Kidney (tissue), 14 donors: ENCODE data around the gene CYP2A7. TPM values are rescaled to one million over a fixed set of nuclear protein-coding genes. Genes with fewer than 3 reads are reported as not detected.
"Not testable (repeated sequence)": the region's sequence is repeated elsewhere in the genome, so short reads cannot be mapped to it uniquely, and the experiment has no call there.

ENCODE experiments used
- DNase-seq, 5 donors: peaks; one replicate each; pipeline ENCODE4 v3.0.0-alpha.2; 2013 to 2020
- FAIRE-seq: peaks from 2 replicates; lab custom pipeline; 2012; peaks lifted over from hg19 to GRCh38; lab: Jason Lieb, UNC
- H3K27ac ChIP-seq, 2 donors: one replicate each; pipeline ENCODE4 v1.7.0; 2013; ENCODE audit warnings: low read depth in 2 of 2, low read length in 2 of 2, inconsistent platforms in 1 of 2
- H3K27me3 ChIP-seq: one replicate; pipeline ENCODE4 v1.7.1; 2013; ENCODE audit warnings: low read length, inconsistent platforms; ENCODE audit not compliant: control insufficient read depth, insufficient read depth
- H3K36me3 ChIP-seq, 3 donors: one replicate each; pipeline versions ENCODE4 v1.7.0 to v1.7.1; 2013; ENCODE audit warnings: low read length in 3 of 3, control low read depth in 1 of 3, inconsistent platforms in 1 of 3; ENCODE audit not compliant: insufficient read depth in 3 of 3, control insufficient read depth in 2 of 3
- H3K4me1 ChIP-seq, 3 donors: one replicate each; pipeline versions ENCODE4 v1.7.0 to v1.7.1; 2013; ENCODE audit warnings: low read length in 3 of 3, inconsistent platforms in 1 of 3, low read depth in 1 of 3; ENCODE audit not compliant: control insufficient read depth in 2 of 3, insufficient read depth in 2 of 3
- H3K4me3 ChIP-seq, 3 donors: one replicate each; pipeline versions ENCODE4 v1.7.0 to v1.8.1; 2013; ENCODE audit warnings: low read length in 3 of 3, control low read depth in 1 of 3, inconsistent platforms in 1 of 3
- H3K9ac ChIP-seq, 3 donors: one replicate each; pipeline versions ENCODE4 v1.7.0 to v1.7.1; 2013; ENCODE audit warnings: low read length in 3 of 3, control low read depth in 1 of 3, inconsistent platforms in 1 of 3
- H3K9me3 ChIP-seq, 3 donors: one replicate each; pipeline versions ENCODE4 v1.7.0 to v1.7.1; 2013; ENCODE audit warnings: low read length in 3 of 3, control low read depth in 1 of 3, inconsistent platforms in 1 of 3; ENCODE audit not compliant: control insufficient read depth in 2 of 3, insufficient read depth in 1 of 3
- intact Hi-C: fragments of 100-400 bp; cut with DNase I; formaldehyde crosslinking; loops from one replicate; pipeline ENCODE4 v1.11.1; 2022
- polyA plus RNA-seq: library from polyadenylated mRNA; stranded (reverse); fragments of 350-450 nt; fragmentation: Illumina TruSeq; extraction: RNeasy Lipid Tissue Mini Kit (QIAGEN cat#74804); gene quantifications from one replicate; pipeline ENCODE4 v1.2.3, GENCODE V29; 2014; ENCODE audit warnings: low read depth, low replicate concordance; ENCODE audit not compliant: insufficient read depth
- total RNA-seq: library from RNA; stranded (reverse); fragmentation: NEBNext Ultra II Directional; extraction: Animal tissue kit (Norgen Biotek cat#: 25700); gene quantifications from one replicate; pipeline ENCODE4 v1.2.1, GENCODE V29; 2021
- TF ChIP-seq, protein P1 (sequence below): IDR thresholded peaks from 3 replicates; pipeline ENCODE4 v1.5.1; 2012; ENCODE audit warnings: mild to moderate bottlenecking, moderate library complexity, borderline replicate concordance; ENCODE audit not compliant: insufficient read depth; ENCODE audit errors: extremely low read depth
- donor health status: control.
- donor health status: control.
- donor health status: control.
- donor health status: control.
- donor health status: control.
- donor health status: DM: yes; HTN: yes; CAD: no.
- donor health status: Normal renal cell carcinoma (clear cell type).

Gene CYP2A7
- total and polyA plus RNA-seq, 2 donors from 2014 or later: not detected

DNA sequence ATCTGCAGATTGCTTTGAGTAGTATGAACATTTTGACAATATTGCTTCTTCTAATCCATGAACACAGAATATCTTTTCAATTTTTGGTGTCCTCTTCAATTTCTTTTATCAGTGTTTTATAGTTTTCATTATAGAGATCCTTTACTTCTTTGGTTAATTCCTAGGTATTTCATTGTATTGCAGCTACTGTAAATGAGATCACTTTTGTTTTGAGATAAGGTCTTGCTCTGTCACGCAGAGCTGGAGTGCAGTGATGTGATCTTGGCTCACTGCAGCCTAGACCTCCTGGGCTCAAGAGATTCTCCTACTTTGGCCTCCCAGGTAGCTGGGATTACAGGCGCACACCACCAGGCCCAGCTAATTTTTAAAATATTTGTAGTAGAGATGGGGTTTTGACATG is 9.8 kb downstream of the CYP2A7 start:
- no peak overlapping the region for H3K27ac ChIP-seq
- intact Hi-C loops: no loop called here
- TF ChIP-seq, protein P1, sequence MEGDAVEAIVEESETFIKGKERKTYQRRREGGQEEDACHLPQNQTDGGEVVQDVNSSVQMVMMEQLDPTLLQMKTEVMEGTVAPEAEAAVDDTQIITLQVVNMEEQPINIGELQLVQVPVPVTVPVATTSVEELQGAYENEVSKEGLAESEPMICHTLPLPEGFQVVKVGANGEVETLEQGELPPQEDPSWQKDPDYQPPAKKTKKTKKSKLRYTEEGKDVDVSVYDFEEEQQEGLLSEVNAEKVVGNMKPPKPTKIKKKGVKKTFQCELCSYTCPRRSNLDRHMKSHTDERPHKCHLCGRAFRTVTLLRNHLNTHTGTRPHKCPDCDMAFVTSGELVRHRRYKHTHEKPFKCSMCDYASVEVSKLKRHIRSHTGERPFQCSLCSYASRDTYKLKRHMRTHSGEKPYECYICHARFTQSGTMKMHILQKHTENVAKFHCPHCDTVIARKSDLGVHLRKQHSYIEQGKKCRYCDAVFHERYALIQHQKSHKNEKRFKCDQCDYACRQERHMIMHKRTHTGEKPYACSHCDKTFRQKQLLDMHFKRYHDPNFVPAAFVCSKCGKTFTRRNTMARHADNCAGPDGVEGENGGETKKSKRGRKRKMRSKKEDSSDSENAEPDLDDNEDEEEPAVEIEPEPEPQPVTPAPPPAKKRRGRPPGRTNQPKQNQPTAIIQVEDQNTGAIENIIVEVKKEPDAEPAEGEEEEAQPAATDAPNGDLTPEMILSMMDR: no peak
- H3K9me3 ChIP-seq: peaks cover 0 to 2% (median 0%) of the 10 kb centered on the region in 3 donors
- H3K27me3 ChIP-seq: no peaks in the 10 kb centered on the region
- no peaks in the 10 kb centered on the region for H3K36me3 ChIP-seq
- no peaks in the 10 kb centered on the region for H3K4me1 ChIP-seq
- FAIRE-seq: no peak
- DNase-seq: no peak
- H3K9ac ChIP-seq: no peak overlapping the region
- H3K4me3 ChIP-seq: no peak overlapping the region

GRCh38 chr19:40867701-40868100 is 14.3 kb downstream of the CYP2A7 start:
- H3K27me3 ChIP-seq: no peaks in the 10 kb centered on the region
- H3K9me3 ChIP-seq: no peaks in the 10 kb centered on the region
- no peak overlapping the region for H3K27ac ChIP-seq
- intact Hi-C loops: no loop called here
- FAIRE-seq: no peak
- H3K36me3 ChIP-seq: no peaks in the 10 kb centered on the region
- H3K4me1 ChIP-seq: no peaks in the 10 kb centered on the region
- no peak overlapping the region for H3K9ac ChIP-seq
- no peak for DNase-seq
- no peak overlapping the region for H3K4me3 ChIP-seq
- TF ChIP-seq, protein P1: no peak

GRCh38 chr19:40864739-40865496 is 17.1 kb downstream of the CYP2A7 start:
- intact Hi-C loops, H3K27me3 ChIP-seq, H3K4me1 ChIP-seq, H3K9ac ChIP-seq, H3K4me3 ChIP-seq, H3K36me3 ChIP-seq, FAIRE-seq, DNase-seq, H3K27ac ChIP-seq, H3K9me3 ChIP-seq: not testable (repeated sequence)

DNA sequence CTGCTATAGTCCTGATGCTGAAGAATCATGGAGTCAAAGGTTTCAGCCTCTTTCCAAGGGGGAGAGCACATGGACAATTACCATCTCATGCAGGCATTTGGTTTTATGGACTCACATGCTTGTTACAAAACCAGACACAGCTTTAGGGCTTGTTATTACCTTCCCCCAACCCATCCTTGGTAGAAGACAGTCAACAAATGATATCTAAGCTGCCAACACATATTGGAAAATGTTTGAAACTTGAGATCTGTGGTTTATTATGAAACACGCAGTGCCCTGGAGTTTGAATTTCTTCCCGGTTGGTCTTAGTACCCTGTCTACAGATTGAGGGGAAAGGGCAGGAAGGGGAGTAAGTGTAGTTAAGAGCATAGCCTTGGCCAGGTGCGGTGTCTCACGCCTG is 19.2 kb downstream of the CYP2A7 start:
- FAIRE-seq: no peak
- no peak overlapping the region for H3K9ac ChIP-seq
- H3K27ac ChIP-seq: no peak overlapping the region
- no peak for DNase-seq
- no peaks in the 10 kb centered on the region for H3K9me3 ChIP-seq
- TF ChIP-seq, protein P1: no peak
- no peaks in the 10 kb centered on the region for H3K4me1 ChIP-seq
- intact Hi-C loops: no loop called here
- no peaks in the 10 kb centered on the region for H3K36me3 ChIP-seq
- no peaks in the 10 kb centered on the region for H3K27me3 ChIP-seq
- no peak overlapping the region for H3K4me3 ChIP-seq
